GM13976 (cell line): ENCODE data around the gene FARS2.
"Not testable (repeated sequence)": the region's sequence is repeated elsewhere in the genome, so short reads cannot be mapped to it uniquely, and the experiment has no call there.

Experiments used
- DNase-seq: peaks from one replicate; pipeline ENCODE4 v3.0.0; 2012; ENCODE audit warnings: low spot score
- CTCF ChIP-seq: IDR thresholded peaks from 2 replicates; pipeline ENCODE4 v1.5.1; 2012; ENCODE audit warnings: borderline replicate concordance, mild to moderate bottlenecking; ENCODE audit not compliant: insufficient read depth; ENCODE audit errors: extremely low read depth, missing control alignments, control extremely low read depth
- in situ Hi-C: fragments of 300-500 bp; cut with MboI; formaldehyde crosslinking; loops from one replicate; pipeline ENCODE4 v1.12.0; 2022; ENCODE audit warnings: low sequenced_read_pairs, mixed read lengths, inconsistent platforms; ENCODE audit not compliant: unreplicated experiment

The FARS2 gene

DNA sequence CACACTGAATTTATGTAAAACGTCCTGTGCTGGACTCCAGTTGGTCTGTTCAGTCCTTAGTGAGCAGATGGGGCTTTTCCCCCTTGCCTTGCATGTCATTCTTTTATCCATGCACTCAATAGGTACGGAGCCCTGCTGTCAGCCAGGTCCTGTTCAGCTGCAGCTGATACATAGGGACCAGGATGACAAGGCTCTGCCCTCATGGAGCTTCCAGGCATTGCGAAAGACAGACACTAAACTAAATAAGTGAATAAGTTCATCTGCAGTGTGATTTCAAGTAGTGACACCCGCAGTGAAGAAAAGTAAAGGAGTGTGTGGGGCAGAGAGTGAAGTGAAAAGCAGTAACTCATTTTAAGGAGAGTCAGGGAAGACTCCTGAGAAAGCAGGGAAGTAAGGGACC lies 421.2 kb downstream of the FARS2 start:
- in situ Hi-C loops, result no loop called here

GRCh38 chr6:5683747-5684146 lies 422.4 kb downstream of the FARS2 start:
- in situ Hi-C loops, DNase-seq: not testable (repeated sequence)

More for the DNA sequence above, 421.2 kb downstream of the FARS2 start:
- DNase-seq, result no peak
- TF ChIP-seq CTCF, result no peak

- in situ Hi-C loops, result no loop called here
- DNase-seq, result no peak
- no peak for TF ChIP-seq CTCF
Observed at GRCh38 chr6:5684320-5685053, 423.2 kb downstream of the FARS2 start.

GRCh38 chr6:5693225-5694145 lies 432.2 kb downstream of the FARS2 start:
- no peak for TF ChIP-seq CTCF
- no peak for DNase-seq
- in situ Hi-C loops, result no loop called here

DNA sequence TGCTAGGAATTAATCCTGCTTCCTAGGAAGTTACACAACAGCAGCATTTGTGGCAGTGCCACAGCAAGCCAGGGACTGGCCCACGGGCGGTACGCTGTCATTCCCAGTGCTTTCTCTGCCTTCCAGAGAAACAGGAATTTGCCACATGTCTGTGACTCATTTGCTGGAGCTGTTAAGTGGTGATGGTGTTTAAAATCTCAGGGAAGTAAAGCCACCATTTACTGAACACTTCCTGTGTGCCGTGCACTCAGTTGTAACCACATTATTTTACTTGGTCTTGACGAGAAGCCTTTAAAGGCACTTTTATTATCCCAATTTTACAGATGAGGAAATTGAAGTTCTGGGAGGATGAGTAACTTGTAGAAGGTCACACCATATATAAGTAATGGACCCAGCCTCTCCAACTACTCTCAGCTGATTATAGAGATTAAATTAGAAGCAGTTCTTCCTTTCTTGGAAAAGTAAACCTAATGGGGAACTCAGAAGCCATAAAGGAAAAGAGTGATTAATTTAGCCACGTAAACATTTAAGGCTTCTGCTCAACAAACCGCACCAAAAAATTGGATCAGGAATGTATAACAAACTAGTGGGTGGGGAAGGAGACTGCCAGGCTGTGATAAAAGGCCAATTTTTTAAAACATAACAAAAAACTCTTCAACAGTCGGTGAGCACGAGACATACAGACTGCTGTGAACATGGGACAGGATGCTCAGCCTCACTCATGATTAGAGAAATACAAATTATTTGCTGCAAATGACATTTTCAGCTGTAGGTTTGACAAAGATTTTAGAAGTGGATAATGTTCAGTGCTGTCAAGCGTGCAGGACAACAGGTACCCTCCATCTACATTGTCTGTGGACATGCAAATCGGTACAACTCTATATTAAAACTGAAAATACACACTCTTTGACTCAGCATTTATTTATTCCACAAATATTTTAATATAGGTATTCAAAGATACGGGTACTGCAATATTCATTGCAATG lies 434.2 kb downstream of the FARS2 start:
- DNase-seq, result no peak
- in situ Hi-C loops, result no loop called here
- TF ChIP-seq CTCF, result no peak

- no peak for DNase-seq
- no peak for TF ChIP-seq CTCF
- in situ Hi-C loops, result no loop called here
Observed at GRCh38 chr6:5697508-5697907, 436.2 kb downstream of the FARS2 start.
